ENCODE measurements around the gene ATP23.

The ATP23 gene

GRCh38 chr12:57943438-57944080 is 2.2 kb downstream of the ATP23 start:
- no peak overlapping the region for H3K4me3 ChIP-seq (ENCODE audit: low read length)
- H3K4me1 ChIP-seq (ENCODE audit: control insufficient read depth, insufficient read depth, low read length), result peaks cover 6% of the 10 kb centered on the region
- H3K27me3 ChIP-seq (replicated peaks; ENCODE audit: control insufficient read depth, insufficient read depth, low read length), result no peaks in the 10 kb centered on the region
- no peaks in the 10 kb centered on the region for H3K9me3 ChIP-seq (ENCODE audit: control insufficient read depth, low read length)
- H3K36me3 ChIP-seq (ENCODE audit: control insufficient read depth, insufficient read depth, low read length, severe bottlenecking), result peaks cover 2% of the 10 kb centered on the region
- no peak overlapping the region for H3K9ac ChIP-seq (ENCODE audit: low read length)
- no peak for DNase-seq (ENCODE audit: low read depth)

- no peaks in the 10 kb centered on the region for H3K9me3 ChIP-seq (ENCODE audit: control insufficient read depth, low read length)
- no peaks in the 10 kb centered on the region for H3K27me3 ChIP-seq (replicated peaks; ENCODE audit: control insufficient read depth, insufficient read depth, low read length)
- H3K36me3 ChIP-seq (ENCODE audit: control insufficient read depth, insufficient read depth, low read length, severe bottlenecking), result peaks cover 2% of the 10 kb centered on the region
- DNase-seq (ENCODE audit: low read depth), result no peak
- no peak overlapping the region for H3K9ac ChIP-seq (ENCODE audit: low read length)
- H3K4me3 ChIP-seq (ENCODE audit: low read length), result no peak overlapping the region
- H3K4me1 ChIP-seq (ENCODE audit: control insufficient read depth, insufficient read depth, low read length), result peaks cover 6% of the 10 kb centered on the region
Measured at GRCh38 chr12:57944313-57945023, 3.1 kb downstream of the ATP23 start.

- Histone ChIP-seq H3K36me3 (ENCODE audit: control insufficient read depth, insufficient read depth, low read length, severe bottlenecking) (peaks cover 19% of the 10 kb centered on the region), H3K9me3 (ENCODE audit: control insufficient read depth, low read length) (no peaks in the 10 kb centered on the region), H3K4me3 (ENCODE audit: low read length) (no peak overlapping the region), H3K4me1 (ENCODE audit: control insufficient read depth, insufficient read depth, low read length) (peaks cover 4% of the 10 kb centered on the region), H3K27me3 (replicated peaks; ENCODE audit: control insufficient read depth, insufficient read depth, low read length) (no peaks in the 10 kb centered on the region), H3K9ac (ENCODE audit: low read length) (no peak overlapping the region)
- DNase-seq (ENCODE audit: low read depth), result peak; percentile 69
Measured at GRCh38 chr12:57952766-57953165, 11.4 kb downstream of the ATP23 start.

GRCh38 chr12:57954768-57955167 is 13.4 kb downstream of the ATP23 start:
- Histone ChIP-seq H3K4me3 (ENCODE audit: low read length) (no peak overlapping the region), H3K4me1 (ENCODE audit: control insufficient read depth, insufficient read depth, low read length) (peaks cover 4% of the 10 kb centered on the region), H3K27me3 (replicated peaks; ENCODE audit: control insufficient read depth, insufficient read depth, low read length) (no peaks in the 10 kb centered on the region), H3K36me3 (ENCODE audit: control insufficient read depth, insufficient read depth, low read length, severe bottlenecking) (peaks cover 27% of the 10 kb centered on the region), H3K9me3 (ENCODE audit: control insufficient read depth, low read length) (peaks cover 2% of the 10 kb centered on the region), H3K9ac (ENCODE audit: low read length) (no peak overlapping the region)
- peak; percentile 11 for DNase-seq (ENCODE audit: low read depth)

- Histone ChIP-seq H3K27me3 (replicated peaks; ENCODE audit: control insufficient read depth, insufficient read depth, low read length) (no peaks in the 10 kb centered on the region), H3K4me1 (ENCODE audit: control insufficient read depth, insufficient read depth, low read length) (no peaks in the 10 kb centered on the region), H3K36me3 (ENCODE audit: control insufficient read depth, insufficient read depth, low read length, severe bottlenecking) (peaks cover 22% of the 10 kb centered on the region), H3K9me3 (ENCODE audit: control insufficient read depth, low read length) (peaks cover 10% of the 10 kb centered on the region), H3K9ac (ENCODE audit: low read length) (no peak overlapping the region), H3K4me3 (ENCODE audit: low read length) (no peak overlapping the region)
- no peak for DNase-seq (ENCODE audit: low read depth)
Measured at GRCh38 chr12:57958061-57958657, 16.8 kb downstream of the ATP23 start.

GRCh38 chr12:57964421-57964820 is 23.1 kb downstream of the ATP23 start:
- no peaks in the 10 kb centered on the region for H3K36me3 ChIP-seq (ENCODE audit: control insufficient read depth, insufficient read depth, low read length, severe bottlenecking)
- H3K9ac ChIP-seq (ENCODE audit: low read length), result no peak overlapping the region
- H3K9me3 ChIP-seq (ENCODE audit: control insufficient read depth, low read length), result peaks cover 26% of the 10 kb centered on the region

GRCh38 chr12:57965766-57966165 is 24.4 kb downstream of the ATP23 start:
- Histone ChIP-seq H3K36me3 (ENCODE audit: control insufficient read depth, insufficient read depth, low read length, severe bottlenecking) (no peaks in the 10 kb centered on the region), H3K4me3 (ENCODE audit: low read length) (no peak overlapping the region), H3K9me3 (ENCODE audit: control insufficient read depth, low read length) (peaks cover 29% of the 10 kb centered on the region), H3K27me3 (replicated peaks; ENCODE audit: control insufficient read depth, insufficient read depth, low read length) (no peaks in the 10 kb centered on the region), H3K4me1 (ENCODE audit: control insufficient read depth, insufficient read depth, low read length) (no peaks in the 10 kb centered on the region), H3K9ac (ENCODE audit: low read length) (no peak overlapping the region)
- no peak for DNase-seq (ENCODE audit: low read depth)

More at GRCh38 chr12:57964421-57964820, 23.1 kb downstream of the ATP23 start:
- DNase-seq (ENCODE audit: low read depth), result no peak
- Histone ChIP-seq H3K4me1 (ENCODE audit: control insufficient read depth, insufficient read depth, low read length) (no peaks in the 10 kb centered on the region), H3K27me3 (replicated peaks; ENCODE audit: control insufficient read depth, insufficient read depth, low read length) (no peaks in the 10 kb centered on the region), H3K4me3 (ENCODE audit: low read length) (no peak overlapping the region)

GRCh38 chr12:57966536-57966935 is 25.2 kb downstream of the ATP23 start:
- H3K36me3 ChIP-seq (ENCODE audit: control insufficient read depth, insufficient read depth, low read length, severe bottlenecking), result no peaks in the 10 kb centered on the region
- peaks cover 29% of the 10 kb centered on the region for H3K9me3 ChIP-seq (ENCODE audit: control insufficient read depth, low read length)
- no peak overlapping the region for H3K4me3 ChIP-seq (ENCODE audit: low read length)
- DNase-seq (ENCODE audit: low read depth), result no peak
- no peak overlapping the region for H3K9ac ChIP-seq (ENCODE audit: low read length)
- H3K4me1 ChIP-seq (ENCODE audit: control insufficient read depth, insufficient read depth, low read length), result no peaks in the 10 kb centered on the region
- no peaks in the 10 kb centered on the region for H3K27me3 ChIP-seq (replicated peaks; ENCODE audit: control insufficient read depth, insufficient read depth, low read length)

- peak; percentile 88 for DNase-seq (ENCODE audit: low read depth)
- H3K4me3 ChIP-seq (ENCODE audit: low read length), result no peak overlapping the region
- H3K36me3 ChIP-seq (ENCODE audit: control insufficient read depth, insufficient read depth, low read length, severe bottlenecking), result no peaks in the 10 kb centered on the region
- peaks cover 26% of the 10 kb centered on the region for H3K4me1 ChIP-seq (ENCODE audit: control insufficient read depth, insufficient read depth, low read length)
- no peaks in the 10 kb centered on the region for H3K9me3 ChIP-seq (ENCODE audit: control insufficient read depth, low read length)
- peak overlapping the region; percentile 44 for H3K9ac ChIP-seq (ENCODE audit: low read length)
- H3K27me3 ChIP-seq (replicated peaks; ENCODE audit: control insufficient read depth, insufficient read depth, low read length), result no peaks in the 10 kb centered on the region
Measured at GRCh38 chr12:57983146-57983857, 41.9 kb downstream of the ATP23 start.

- DNase-seq (ENCODE audit: low read depth), result no peak
- no peak overlapping the region for H3K4me3 ChIP-seq (ENCODE audit: low read length)
- peak overlapping the region; percentile 44 for H3K9ac ChIP-seq (ENCODE audit: low read length)
- no peaks in the 10 kb centered on the region for H3K27me3 ChIP-seq (replicated peaks; ENCODE audit: control insufficient read depth, insufficient read depth, low read length)
- no peaks in the 10 kb centered on the region for H3K36me3 ChIP-seq (ENCODE audit: control insufficient read depth, insufficient read depth, low read length, severe bottlenecking)
- H3K4me1 ChIP-seq (ENCODE audit: control insufficient read depth, insufficient read depth, low read length), result peaks cover 26% of the 10 kb centered on the region
- no peaks in the 10 kb centered on the region for H3K9me3 ChIP-seq (ENCODE audit: control insufficient read depth, low read length)
Measured at GRCh38 chr12:57983858-57984505, 42.6 kb downstream of the ATP23 start.

Measured in adipocyte (in vitro differentiated cells).